Measurements from ENCODE around the gene TOP3B.

Gene TOP3B

DNA sequence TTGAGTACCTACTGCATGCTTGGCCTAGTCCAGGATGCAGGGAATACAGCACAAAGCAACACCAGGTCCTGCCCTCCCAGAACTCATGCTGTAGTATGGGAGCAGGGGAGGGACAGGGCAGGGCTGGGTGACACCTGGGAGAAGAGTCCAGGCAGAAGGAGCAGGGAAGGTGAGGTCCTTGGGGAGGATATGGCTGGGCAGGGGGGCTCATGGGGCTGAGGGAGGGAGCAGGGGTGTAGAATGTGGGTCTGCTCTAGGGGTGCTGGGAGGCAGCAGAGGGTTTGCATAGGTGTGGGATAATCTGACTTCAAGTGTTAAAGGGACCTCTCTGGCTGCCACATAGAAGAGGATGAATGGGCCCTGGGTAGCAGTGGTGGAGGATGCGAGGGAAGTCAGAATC is 4.8 kb downstream of the TOP3B start:
- DNase-seq, result no peak

DNA sequence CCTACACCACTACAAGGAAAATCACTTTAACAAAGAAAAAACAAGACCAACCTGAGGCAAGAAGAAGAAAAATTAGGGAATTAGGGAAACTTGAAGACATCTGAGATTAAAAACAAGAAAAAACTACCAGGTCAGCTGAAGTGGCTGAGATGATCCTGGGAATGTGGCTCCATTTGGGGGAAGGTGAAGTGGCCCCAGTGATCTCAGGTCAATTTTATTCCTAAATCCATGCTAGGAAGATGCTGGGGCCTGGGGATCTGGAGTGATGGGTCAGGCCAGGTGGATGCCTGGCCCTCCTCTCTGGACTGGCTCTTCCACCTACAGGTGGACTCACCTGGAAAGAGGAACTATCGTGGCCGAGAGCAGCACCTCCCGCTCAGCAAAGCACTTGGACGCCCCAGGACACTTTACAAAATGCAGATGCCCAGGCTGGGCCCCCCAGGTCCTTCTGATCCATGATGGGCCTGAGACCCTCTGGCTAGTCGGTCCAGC is 6.7 kb downstream of the TOP3B start:
- no peak for DNase-seq

DNA sequence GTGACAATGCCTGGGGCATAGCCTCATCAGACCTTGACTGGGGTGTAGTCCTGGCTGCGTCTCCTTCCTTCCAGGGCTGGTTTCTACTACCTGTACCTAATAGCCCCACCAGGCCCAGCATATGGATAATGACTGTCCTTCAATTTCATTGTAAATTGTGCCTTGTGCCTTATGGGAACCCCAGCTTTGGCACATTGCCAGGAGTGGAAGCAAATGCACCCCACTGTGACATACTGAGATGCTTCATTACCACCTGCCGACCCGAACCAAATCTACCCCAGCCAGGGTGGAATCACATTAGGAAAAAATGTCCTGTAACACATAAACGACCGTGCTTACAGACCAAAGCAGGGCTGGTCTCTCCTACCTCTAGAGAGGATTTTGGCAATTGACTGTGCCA is 7.3 kb downstream of the TOP3B start:
- DNase-seq, result no peak

DNA sequence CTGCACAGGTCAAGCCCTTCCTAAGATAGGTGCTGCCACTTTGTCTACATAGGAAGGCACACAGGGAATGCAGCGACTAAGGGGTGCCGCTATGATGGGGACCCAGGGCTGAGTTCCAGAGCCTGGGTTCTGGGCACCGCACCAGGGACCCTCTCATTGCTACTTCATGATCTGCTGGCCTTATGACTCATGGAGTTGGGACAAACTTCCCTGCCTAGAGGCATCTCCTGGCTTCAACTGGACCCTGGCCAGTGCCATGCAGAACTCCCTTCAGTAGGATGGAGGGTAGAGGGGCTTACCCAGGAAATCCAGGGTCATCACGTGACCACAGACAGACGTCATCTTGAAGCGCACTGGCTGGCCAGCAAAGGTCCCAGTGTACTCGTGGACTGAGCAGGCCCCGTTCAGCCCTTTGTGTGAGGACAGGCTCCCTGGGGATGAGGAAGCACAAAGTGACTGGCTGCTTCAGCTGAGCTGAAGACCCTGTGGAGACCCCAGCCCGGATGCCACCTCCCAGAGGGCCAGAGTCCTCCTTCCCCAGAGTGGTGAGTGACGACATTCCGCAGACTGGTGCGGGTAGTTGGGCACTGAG is 8.4 kb downstream of the TOP3B start:
- DNase-seq, result no peak

DNA sequence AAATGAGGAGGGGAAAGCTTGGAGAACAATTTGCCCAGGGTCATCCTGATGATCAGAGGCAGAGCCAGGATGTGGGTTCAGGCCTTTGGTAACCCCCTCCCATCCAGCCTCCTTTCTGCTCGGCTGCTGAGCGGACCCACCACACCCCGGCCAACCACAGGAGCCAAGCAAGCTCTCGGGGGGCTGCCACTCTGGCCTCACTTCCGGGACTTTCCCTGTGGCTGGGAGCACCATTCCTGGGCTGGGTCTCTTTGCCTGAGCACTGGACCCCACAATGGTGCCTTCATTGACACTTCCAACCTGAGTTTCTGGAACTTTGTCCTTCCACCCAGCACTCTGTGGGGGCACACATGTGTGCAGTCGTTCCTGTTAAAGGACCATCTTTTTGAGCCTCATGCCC is 9.8 kb downstream of the TOP3B start:
- DNase-seq, result no peak

DNA sequence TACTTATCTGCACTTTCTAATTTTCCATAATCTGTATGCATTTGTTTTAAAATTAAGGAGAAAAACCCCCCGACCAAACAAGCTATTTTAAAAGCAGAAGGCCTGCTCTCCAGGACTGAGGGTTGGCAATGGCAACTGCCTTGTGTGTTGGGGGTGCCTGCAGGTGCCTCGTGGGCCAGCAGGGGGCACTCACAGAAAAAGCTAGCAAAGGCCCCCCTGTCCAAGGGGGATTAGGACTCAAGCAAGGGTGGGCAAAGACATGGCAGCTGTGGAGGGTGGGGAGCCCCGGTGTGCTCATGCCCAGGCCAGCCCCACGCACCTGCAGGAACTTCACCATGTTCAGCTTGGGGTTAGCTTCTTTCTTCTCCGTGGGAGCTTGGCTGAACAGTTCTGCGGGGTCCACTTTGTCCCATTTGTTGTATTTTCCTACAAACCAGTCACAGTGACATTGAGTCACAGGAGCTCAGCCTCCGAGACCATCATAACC is 10.3 kb downstream of the TOP3B start:
- peak; percentile 50 for DNase-seq

DNA sequence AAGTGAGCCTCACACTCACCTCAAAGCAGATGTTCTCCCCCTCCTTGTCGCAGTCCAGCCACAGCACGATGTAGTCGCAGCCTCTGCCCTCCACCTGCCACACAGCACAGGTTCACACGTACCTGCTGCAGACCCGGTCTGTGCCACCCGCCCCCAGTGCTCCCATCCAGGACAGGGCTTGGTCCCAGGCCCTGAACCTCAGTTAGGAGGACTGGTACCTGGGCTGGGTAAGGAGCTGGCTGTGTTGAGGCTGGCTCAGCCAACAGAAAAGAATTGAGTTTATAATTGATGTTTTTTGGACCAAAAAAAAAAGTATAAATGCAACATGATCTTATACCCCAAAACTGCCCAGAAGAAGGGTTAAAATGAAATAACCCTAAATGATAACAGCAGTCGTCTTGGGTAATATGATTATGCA is 10.7 kb downstream of the TOP3B start:
- DNase-seq, result no peak

DNA sequence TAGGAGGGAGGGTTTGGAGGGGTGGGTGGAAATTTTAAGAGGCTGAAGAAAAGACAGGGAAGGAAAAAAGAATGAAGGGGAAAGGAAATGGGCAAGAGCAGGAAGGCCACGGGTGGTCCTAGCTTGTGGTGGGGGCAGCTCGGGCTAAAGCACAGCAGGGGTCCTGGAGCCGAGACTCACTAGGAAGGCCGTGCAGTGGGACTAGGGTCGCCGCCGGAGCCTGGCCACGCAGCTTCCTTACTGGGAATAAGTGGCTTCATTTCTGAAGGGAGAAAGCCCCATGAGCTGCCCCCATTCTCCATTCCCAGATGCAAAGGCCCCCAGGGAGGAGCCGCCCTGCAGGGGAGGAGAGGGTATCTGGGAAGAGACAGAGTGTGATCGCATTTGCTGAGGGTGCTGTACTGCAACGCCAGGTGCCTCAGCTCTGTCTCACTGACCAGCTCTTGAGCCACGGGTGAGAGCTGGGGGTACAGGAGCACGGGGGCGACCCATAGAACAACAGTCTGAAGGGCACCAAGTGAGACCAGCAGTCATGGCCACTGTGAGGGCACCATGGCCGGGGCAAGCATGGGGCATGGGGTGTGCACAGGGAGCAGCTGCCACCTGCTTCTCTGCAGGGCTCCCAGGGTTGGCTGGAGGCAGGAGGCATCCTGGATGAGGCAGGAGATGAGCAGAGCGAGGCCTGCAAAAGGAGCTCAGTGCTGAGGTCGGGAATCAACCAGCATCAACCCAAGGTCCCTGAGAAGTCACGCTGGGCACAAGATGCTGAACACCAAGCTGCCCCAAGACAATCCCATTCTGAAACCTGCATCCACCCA is 11.6 kb downstream of the TOP3B start:
- no peak for DNase-seq

DNA sequence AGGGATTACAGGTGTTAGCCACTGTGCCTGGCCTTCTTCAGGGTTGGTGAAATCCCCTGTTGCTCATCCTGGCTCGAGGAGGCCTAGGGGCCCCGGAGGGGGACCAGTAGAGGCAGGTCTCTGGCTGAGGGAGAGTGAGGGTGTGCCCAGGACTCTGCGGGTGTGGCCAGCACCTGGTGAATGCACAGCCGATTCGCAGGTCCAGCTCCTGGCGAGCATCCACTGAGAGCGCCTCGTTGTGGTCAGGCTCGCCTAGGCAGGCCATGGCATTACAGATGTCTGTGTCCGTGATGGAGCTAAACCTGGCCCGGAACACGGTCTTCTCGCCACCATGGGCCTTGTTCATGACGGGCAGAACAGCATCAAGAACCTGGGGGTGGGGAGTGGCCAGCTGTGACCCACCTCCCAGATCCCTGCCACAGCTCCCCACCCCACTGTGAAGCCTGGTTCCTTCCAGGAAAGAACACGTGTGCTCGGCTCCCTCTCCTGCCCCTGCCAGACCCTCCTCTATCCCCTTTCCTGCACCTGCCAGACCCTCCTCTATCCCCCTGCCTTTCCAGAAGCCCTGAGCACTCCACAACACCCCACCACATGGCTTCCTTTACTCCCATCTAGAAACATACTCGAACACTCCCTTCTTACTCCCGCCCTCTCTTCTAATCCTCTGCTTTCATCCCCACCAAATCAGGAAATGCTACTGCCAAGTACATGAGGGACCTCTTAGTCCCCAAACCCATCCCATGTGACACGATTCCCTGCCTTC is 12.4 kb downstream of the TOP3B start:
- DNase-seq, result no peak

DNA sequence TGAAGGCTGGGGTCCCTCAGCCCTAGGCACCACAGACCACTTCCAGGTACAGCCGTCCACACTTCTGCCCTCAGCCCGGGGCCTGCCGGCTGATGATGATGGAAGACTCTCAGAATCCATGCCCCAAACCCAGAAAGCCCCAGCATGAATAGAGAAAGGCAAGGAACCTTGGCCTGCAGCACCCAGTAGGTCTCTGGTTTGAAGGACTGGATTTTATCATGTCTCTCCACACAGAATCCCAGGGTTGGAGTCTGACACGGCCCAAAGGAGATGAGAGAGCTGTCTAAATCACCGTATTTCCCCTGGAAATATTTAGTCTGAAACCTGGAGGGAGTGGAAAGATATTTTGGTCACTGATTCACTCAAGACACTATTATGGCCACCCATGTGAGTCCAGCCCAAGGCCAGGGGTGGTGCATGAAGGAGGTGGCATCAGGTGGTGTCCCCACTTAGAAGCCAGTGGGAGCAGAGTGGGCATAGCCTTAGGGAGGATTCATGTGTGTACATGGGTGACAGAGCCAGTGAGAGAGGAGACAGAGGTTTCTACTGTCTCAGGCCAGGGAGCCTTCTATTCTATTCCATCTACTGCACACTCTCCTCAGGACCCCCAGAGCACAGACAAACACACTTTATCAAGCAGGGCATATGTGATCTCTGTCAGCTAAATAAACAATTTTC is 14.0 kb downstream of the TOP3B start:
- no peak for DNase-seq

DNA sequence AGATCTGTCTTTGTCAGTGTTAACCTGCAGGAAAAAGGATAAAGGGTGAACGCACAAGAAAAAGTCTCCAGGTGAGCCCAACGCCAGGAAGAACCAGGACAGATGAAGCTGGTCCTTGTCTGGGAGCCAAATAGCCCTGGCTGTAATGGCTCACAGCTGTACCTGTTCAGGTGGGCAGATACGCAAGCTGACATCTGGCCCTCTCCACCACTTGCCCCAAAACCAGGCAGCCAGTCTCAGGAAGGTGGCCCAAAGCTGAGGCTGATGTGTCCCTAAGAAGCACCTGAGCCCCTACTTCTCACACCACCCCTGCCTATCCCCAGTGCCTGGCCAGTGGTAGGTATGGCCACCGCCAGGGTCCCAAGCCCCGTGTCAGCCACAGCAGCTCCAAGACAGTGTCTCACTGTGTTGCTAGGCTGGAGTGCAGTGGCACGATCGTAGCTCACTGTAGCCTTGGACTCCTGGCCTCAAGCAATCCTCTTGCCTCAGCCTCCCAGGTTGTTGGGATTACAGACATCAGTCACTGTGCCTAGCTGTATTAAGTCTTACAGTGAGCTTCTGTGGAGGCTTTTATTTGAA is 14.8 kb downstream of the TOP3B start:
- no peak for DNase-seq

DNA sequence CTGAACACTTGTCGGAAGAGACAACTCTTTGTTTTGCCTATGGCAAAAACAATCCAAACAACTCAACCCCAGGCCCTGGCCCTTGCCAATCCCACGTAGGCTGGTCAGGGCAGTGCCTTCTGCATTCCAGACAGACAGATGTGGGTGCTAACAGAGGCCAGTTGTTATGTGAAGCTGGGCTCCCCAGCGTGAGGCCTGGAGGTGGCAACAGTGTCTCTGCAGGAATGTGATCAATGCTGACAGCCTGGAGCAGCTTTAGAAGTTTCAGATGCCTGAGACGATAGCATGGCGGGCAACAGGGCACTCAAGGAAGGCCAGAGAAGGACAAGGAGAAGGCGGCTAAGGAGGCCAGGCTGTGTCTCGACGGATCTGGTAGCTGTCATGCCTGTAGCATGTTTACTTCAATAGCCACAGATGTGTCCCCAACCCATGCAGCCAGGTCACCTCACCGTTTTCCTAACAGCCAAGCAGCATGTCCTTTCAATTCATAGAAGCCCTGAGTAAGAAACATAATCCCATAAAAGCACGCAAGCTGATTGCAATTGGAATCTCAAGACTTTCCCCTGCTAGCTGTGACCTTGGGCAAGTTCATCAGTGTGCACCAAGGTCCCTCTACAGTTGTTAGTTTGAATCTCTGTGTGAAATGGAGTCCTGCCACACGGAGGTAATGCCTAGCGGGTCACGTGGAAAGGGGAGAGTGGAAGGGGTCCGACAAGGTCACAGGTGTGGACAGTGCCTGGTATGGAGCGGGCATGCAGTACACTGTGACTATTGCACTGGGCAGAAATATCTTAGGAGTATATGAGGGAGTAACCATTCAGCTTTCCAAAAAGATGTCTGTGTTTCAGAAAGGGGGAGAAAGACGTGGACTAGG is 15.7 kb downstream of the TOP3B start:
- DNase-seq, result no peak

DNA sequence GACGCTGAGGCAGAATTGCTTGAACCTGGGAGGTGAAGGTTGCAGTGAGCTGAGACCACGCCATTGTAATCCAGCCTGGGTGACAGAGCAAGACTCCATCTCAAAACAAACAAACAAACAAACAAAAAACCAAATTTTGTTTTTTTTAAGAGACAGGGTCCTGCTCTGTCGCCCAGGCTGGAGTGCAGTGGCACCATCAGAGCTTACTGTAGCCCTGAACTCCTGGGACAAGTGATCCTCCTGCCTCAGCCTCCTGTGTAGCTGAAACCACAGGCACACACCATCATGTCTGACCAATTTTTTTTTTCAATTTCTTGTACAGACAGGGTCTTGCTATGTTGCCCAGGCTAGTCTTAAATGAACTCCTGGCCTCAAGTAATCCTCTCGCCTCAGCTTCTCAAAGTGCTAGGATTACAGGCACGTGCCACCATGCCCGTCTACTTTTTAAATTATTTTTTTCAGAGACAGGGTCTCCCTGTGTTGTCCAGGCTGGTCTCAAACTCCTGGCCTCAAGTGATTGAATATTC is 16.8 kb downstream of the TOP3B start:
- no peak for DNase-seq

DNA sequence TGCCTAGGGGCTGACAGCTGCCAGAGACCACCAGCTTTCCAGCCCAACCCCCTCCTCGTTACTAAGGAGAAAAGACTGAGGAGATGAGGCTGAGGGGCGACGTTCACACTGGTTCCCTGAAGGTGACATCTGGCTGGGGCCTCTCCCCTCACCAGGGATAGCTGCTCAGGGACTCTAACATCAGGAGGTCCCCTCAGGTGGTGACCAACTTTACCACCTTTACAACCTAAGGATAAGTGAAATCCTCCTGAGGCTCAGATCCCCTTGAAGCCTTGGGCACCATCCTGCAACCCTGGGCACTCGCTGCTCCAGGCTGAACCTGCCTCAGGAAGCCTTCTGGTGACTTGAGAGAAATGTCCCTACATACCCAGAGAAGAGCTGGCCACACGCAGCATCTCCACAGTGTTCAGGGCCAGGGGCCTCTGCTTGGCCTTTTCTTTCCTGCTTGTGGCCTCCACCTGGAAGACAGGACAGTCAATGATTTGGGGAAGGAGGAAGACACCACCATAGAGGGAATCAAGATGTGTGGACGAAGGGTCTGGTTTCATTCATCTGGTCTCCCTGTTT is 17.6 kb downstream of the TOP3B start:
- DNase-seq, result no peak

DNA sequence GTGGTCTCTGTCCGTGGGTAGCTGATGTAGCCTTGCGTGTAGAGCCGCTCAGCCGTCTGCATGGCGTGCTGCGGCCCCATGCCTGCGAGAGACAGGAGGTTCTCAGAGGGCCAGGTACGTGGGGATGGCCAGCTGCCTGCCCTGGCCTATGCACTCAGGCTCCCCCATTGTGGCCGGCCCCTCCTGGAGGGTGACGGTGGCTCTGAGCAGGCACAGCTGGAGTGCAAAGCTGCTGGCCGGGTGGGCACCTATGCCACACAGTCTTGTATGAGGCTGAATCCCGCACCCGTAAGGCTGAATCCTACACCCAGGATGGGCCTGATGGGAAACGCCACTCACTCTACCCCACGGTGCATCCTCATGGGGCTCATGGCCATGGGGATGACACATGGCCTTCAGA is 18.4 kb downstream of the TOP3B start:
- DNase-seq, result no peak

DNA sequence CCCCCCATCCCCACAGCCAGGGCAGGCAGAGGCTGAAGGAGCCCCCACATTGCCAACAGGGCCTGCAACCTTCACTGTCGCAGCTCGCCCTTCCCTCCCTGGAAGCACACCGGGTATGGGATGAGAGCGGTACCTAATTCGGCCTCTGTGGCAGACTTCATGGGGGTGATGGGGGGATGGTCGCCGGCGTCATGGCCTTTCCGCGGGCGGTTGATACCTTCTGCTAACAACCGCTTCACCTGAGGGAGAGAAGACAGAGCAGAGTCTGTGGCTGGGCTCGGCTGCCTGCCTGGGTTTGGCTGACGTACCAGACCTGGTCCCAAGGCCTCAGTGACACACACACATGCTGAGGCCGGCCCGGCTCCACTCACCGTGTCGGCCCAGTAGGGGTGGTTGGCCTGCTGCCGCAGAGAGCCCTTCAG is 18.8 kb downstream of the TOP3B start:
- DNase-seq, result no peak

DNA sequence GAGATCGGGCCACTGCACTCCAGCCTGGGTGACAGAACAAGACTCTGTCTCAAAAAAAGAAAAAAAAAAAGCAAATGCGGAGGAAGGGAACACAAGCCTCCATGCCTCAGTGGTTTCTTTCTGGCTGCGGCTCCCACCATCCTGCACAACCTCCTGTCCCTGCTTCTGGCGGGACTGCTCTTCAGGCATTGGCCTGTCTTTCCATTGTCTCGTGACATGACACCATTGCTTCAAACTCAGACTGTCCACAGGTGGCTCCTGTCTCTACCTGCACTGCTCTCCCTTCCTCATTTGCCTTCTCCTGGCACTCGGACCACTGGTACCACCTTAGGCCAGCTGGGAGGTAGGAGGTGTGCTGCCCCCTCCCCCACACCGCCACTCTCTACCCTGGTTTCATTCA is 19.3 kb downstream of the TOP3B start:
- DNase-seq, result no peak

DNA sequence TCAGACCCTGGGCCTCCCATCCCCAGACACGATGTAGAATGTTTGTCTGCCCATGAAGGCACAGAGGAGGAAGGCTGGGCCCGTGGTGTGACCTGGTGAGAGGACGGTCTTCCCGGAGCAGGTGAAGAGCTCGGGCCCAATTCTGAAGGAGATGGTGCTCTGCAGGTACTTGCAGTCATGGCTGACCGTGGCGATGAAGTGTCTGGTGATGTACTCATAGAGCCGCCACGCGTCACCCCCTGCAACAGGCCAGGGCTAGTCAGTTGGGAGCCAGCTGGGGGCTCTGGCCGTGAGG is 20.0 kb downstream of the TOP3B start:
- no peak for DNase-seq

DNA sequence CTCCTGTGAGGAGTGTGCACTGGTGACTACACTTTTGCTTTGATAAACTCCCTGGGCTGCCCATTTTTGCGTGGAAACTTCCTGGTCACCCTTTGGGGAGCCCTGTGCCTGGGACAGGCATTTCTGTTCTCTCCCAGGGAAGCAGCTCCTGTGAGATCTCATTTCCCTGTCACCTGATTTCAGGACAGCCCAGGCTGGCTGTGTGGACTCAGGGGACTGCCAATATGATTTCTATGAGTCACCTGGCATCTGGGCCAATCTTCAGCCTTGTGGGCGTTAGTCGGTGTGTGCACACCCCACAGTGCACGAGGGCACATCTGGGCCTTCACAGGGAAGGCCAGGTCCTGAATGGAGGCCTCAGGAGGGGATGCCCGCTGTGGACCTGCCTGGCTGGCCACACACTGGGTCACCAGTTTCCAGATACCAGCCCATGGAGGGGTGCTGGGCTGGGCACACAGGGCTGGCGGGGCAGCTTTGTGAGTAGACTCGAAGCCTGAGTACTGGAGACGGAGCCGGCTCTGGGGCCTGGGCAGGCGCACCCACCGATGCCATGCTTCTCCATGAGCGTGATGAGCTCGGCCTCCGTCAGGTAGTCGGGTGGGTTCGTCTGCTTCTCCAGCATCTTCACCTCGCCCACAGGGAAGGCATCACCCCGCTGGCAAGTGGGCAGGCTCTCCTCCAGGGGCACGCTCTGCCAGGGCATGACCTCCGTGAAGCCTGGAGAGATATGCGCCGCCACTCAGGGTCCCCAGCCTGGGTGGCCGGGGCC is 20.5 kb downstream of the TOP3B start:
- DNase-seq, result no peak

DNA sequence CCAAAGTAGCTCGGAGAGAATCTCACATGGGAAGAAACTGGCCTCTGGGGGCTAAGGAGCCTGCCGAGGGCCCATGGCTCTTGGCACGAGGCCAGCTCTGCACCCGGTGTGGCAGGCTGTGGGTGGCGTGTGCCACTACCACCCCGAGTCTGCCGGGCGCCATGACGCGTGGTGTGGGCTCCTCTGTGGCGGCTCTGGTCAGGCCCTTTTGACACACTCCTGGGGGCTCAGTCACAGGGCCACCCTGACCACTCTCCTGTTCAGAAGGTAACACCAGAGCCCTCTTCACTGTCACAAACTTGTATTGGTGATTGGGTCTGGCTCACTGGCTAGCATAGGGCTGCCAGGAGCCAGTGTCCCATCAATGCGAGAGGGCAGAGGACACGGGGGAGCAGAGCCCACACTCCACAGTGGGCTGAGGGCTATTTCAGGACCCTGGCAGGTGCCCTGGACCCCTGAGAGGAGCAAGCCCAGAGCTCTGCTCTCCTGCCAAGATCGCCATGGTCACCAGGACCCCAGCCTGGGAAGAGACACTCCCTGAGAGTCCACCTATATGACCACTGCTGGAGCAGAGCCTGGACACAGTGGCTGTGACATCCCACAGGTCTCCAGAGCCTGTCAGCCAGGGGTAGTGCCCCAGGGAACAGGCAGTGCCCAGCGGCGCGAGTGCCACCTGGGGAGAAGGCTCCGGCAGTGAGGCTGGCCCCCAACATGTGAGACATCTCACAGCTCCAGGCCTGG is 21.3 kb downstream of the TOP3B start:
- no peak for DNase-seq

All from activated gamma-delta T cell treated with Interleukin-2 at 50 U/mL for 16 hours (primary cell).